Chondrocyte (in vitro differentiated cells): ENCODE measurements around the gene PRMT1. TPM values are rescaled to one million over a fixed set of nuclear protein-coding genes. Genes with fewer than 3 reads are reported as not detected.

Source experiments
- DNase-seq: peaks from one replicate; pipeline ENCODE4 v3.0.0; 2021; ENCODE audit warnings: mixed read lengths, low spot score
- H3K27ac Mint-ChIP-seq: one replicate; pipeline ENCODE4 v1.8.0; 2021; ENCODE audit warnings: mild to moderate bottlenecking, moderate library complexity, mixed read lengths; ENCODE audit not compliant: unreplicated experiment
- H3K27me3 Mint-ChIP-seq: 2 replicates; pipeline ENCODE4 v1.8.0; 2021; ENCODE audit warnings: low read depth, mixed read lengths
- H3K36me3 Mint-ChIP-seq: 2 replicates; pipeline ENCODE4 v1.8.0; 2021; ENCODE audit warnings: low read depth, mixed read lengths
- H3K4me1 Mint-ChIP-seq: 2 replicates; pipeline ENCODE4 v1.8.0; 2021; ENCODE audit warnings: low read depth, mild to moderate bottlenecking, mixed read lengths
- H3K4me3 Mint-ChIP-seq: one replicate; pipeline ENCODE4 v1.8.0; 2021; ENCODE audit warnings: mild to moderate bottlenecking, moderate library complexity, mixed read lengths; ENCODE audit not compliant: unreplicated experiment
- H3K9me3 Mint-ChIP-seq: 2 replicates; pipeline ENCODE4 v1.8.0; 2021; ENCODE audit warnings: low read depth, mixed read lengths
- CTCF ChIP-seq: fragments of 200-600 bp; sonication (generic); IDR thresholded peaks from 2 replicates; pipeline ENCODE4 v1.5.0; 2021; ENCODE audit warnings: antibody characterized with exemption, mild to moderate bottlenecking, moderate library complexity
- total RNA-seq: library from RNA; stranded (reverse); gene quantifications from 3 replicates; pipeline ENCODE4 v1.2.1, GENCODE V29; 2021

Gene PRMT1
- total RNA-seq, 1 donor from 2014 or later = 98.0 TPM

DNA sequence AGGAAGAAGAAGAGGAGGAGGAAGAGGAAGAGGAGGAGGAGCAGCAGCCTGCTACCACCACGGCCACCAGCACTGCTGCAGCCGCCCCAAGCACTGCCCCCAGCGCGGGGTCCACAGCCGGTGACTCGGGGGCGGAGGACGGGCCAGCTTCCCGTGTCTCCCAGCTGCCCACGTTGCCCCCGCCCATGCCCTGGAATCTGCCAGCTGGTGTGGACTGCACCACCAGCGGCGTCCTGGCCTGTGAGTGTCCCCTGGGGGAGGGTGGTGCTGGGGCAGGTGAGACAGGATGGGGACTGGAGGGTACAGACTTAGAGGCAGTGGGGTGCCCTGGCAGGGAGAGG lies 23.6 kb upstream of the PRMT1 start:
- no peaks in the 10 kb centered on the region for H3K27me3 Mint-ChIP-seq
- no peak overlapping the region for H3K4me3 Mint-ChIP-seq
- H3K4me1 Mint-ChIP-seq = no peaks in the 10 kb centered on the region
- no peaks in the 10 kb centered on the region for H3K9me3 Mint-ChIP-seq
- DNase-seq = no peak
- no peak for TF ChIP-seq CTCF
- no peak overlapping the region for H3K27ac Mint-ChIP-seq
- H3K36me3 Mint-ChIP-seq = peaks cover 20% of the 10 kb centered on the region

- no peaks in the 10 kb centered on the region for H3K4me1 Mint-ChIP-seq
- peaks cover 21% of the 10 kb centered on the region for H3K36me3 Mint-ChIP-seq
- H3K27ac Mint-ChIP-seq = no peak overlapping the region
- no peaks in the 10 kb centered on the region for H3K9me3 Mint-ChIP-seq
- no peak overlapping the region for H3K4me3 Mint-ChIP-seq
- no peak for TF ChIP-seq CTCF
- no peaks in the 10 kb centered on the region for H3K27me3 Mint-ChIP-seq
- no peak for DNase-seq
Measured at GRCh38 chr19:49654581-49654980, 22.5 kb upstream of the PRMT1 start.

DNA sequence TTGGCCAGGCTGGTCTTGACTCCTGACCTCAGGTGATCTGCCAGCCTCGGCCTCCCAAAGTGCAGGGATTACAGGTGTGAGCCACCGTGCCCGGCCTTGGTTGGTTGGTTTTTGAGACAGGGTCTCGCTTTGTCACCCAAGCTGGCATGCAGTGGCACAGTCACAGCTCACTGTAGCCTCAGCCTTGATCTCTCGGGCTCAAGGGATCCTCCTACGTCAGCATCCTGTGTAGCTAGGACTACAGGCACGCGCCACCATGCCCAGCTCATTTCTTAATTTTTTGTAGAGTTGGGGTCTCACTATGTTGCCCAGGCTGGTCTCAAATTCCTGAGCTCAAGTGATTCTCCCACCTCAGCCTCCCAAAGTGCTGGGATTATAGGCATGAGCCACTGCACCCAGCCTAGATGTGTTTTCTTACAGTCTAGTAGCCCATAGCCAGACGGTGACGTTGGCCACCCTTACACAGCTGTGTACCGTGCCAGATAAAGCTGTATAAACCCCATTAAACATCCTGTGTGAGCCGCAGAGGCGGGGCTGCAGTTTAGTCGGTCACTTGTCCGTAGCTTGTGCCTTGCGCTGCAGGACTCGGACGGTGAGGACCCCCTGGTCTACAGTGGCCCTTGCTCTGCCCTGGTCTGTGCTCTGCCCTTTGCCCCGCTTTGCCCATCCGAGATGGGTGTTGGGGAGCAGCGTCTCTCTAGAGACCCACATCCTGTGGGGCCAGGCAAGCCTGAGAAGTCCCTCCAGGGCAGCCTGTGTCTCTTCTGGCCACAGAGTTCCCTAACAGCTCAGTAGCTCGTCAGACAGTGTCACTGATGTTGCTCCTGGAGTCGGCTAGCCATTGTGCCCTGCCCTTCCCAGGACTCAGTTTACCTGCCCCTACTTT lies 21.3 kb upstream of the PRMT1 start:
- H3K27ac Mint-ChIP-seq = no peak overlapping the region
- H3K9me3 Mint-ChIP-seq = no peaks in the 10 kb centered on the region

GRCh38 chr19:49656456-49657109 lies 20.5 kb upstream of the PRMT1 start:
- no peak overlapping the region for H3K27ac Mint-ChIP-seq
- H3K4me3 Mint-ChIP-seq = no peak overlapping the region
- H3K27me3 Mint-ChIP-seq = no peaks in the 10 kb centered on the region
- no peak for DNase-seq
- H3K36me3 Mint-ChIP-seq = peaks cover 18% of the 10 kb centered on the region
- no peak for TF ChIP-seq CTCF
- H3K4me1 Mint-ChIP-seq = no peaks in the 10 kb centered on the region
- no peaks in the 10 kb centered on the region for H3K9me3 Mint-ChIP-seq

More for the DNA sequence above, 21.3 kb upstream of the PRMT1 start:
- Mint-ChIP-seq H3K4me1 (no peaks in the 10 kb centered on the region), H3K4me3 (no peak overlapping the region), H3K36me3 (peaks cover 20% of the 10 kb centered on the region), H3K27me3 (no peaks in the 10 kb centered on the region)
- DNase-seq = no peak
- TF ChIP-seq CTCF = no peak

GRCh38 chr19:49657493-49658138 lies 19.5 kb upstream of the PRMT1 start:
- TF ChIP-seq CTCF = no peak
- Mint-ChIP-seq H3K27ac (peak overlapping the region; percentile 33), H3K4me3 (no peak overlapping the region), H3K9me3 (no peaks in the 10 kb centered on the region), H3K27me3 (no peaks in the 10 kb centered on the region), H3K36me3 (peaks cover 18% of the 10 kb centered on the region), H3K4me1 (no peaks in the 10 kb centered on the region)
- DNase-seq = no peak
